K562 (cell line): ENCODE measurements around the gene SNX9. TPM values are rescaled to one million over a fixed set of nuclear protein-coding genes. Genes with fewer than 3 reads are reported as not detected.
A peak's percentile ranks its signal among the peaks of the same experiment; 100 is the strongest.

ENCODE experiments used
- DPF2 ChIP-seq: fragments of 450-650 bp; IDR thresholded peaks from 2 replicates; pipeline ENCODE4 v1.6.1; 2016
- FOXM1 ChIP-seq, 2 experiments: fragments of 450-650 bp in 1 of 2; sonication (generic) in 1 of 2; formaldehyde crosslinking in 1 of 2; IDR thresholded peaks; 2 replicates each; pipeline versions ENCODE4 v1.6.1 to v1.9.0; 2017 to 2022; ENCODE audit warnings: low read depth in 2 of 2, mild to moderate bottlenecking in 2 of 2, missing genetic modification reagents in 1 of 2, moderate library complexity in 1 of 2
- FOXP4 ChIP-seq: sonication (generic); formaldehyde crosslinking; IDR thresholded peaks from 2 replicates; pipeline ENCODE4 v1.8.0; 2022; ENCODE audit warnings: mild to moderate bottlenecking, missing genetic modification reagents, borderline replicate concordance
- GTF2E2 ChIP-seq: fragments of 200-800 bp; sonication (Bioruptor generic); IDR thresholded peaks from 2 replicates; pipeline ENCODE4 v1.6.1; 2016; ENCODE audit warnings: missing genetic modification characterization, missing compliant biosample characterization
- L3MBTL2 ChIP-seq: fragments of 450-650 bp; IDR thresholded peaks from 2 replicates; pipeline ENCODE4 v1.6.1; 2016; ENCODE audit warnings: mild to moderate bottlenecking, moderate library complexity
- MTA1 ChIP-seq: fragments of 450-650 bp; IDR thresholded peaks from 2 replicates; pipeline ENCODE4 v1.6.1; 2017; ENCODE audit warnings: borderline replicate concordance
- MTF1 ChIP-seq: fragments of 250-450 bp; sonication (Bioruptor Pico); IDR thresholded peaks from 2 replicates; pipeline ENCODE4 v1.9.0; 2021; ENCODE audit warnings: moderate library complexity, mild to moderate bottlenecking, inconsistent platforms, borderline replicate concordance
- MXI1 ChIP-seq: IDR thresholded peaks from 2 replicates; pipeline ENCODE4 v1.6.1; 2011; ENCODE audit warnings: low read depth, mild to moderate bottlenecking, improper control_type of control experiment, low read length
- NCOR1 ChIP-seq: fragments of 450-650 bp; IDR thresholded peaks from 2 replicates; pipeline ENCODE4 v1.6.1; 2016; ENCODE audit warnings: mild to moderate bottlenecking, moderate library complexity
- PHB2 ChIP-seq: fragments of 450-650 bp; IDR thresholded peaks from 2 replicates; pipeline ENCODE4 v1.6.1; 2017; ENCODE audit warnings: low read depth
- POLR2AphosphoS5 ChIP-seq: IDR thresholded peaks from 2 replicates; pipeline ENCODE4 v1.6.1; 2011; ENCODE audit warnings: mild to moderate bottlenecking, low read depth, low read length, moderate library complexity; ENCODE audit not compliant: control insufficient read depth, insufficient read depth
- RCOR1 ChIP-seq, 2 experiments: IDR thresholded peaks; 2 replicates each; pipeline ENCODE4 v1.6.1; 2012; ENCODE audit warnings: low read depth in 2 of 2, low read length in 2 of 2, borderline replicate concordance in 1 of 2, improper control_type of control experiment in 1 of 2
- SMARCE1 ChIP-seq: fragments of 450-650 bp; IDR thresholded peaks from 2 replicates; pipeline ENCODE4 v1.7.1; 2016; ENCODE audit warnings: mild to moderate bottlenecking
- SP1 ChIP-seq: sonication (generic); formaldehyde crosslinking; IDR thresholded peaks from 2 replicates; pipeline ENCODE4 v1.8.1; 2022; ENCODE audit warnings: mild to moderate bottlenecking, missing genetic modification reagents
- TOE1 ChIP-seq, 2 experiments: fragments of 450-650 bp in 1 of 2; sonication (generic) in 1 of 2; formaldehyde crosslinking in 1 of 2; IDR thresholded peaks; 2 replicates each; pipeline versions ENCODE4 v1.7.1 to v1.8.0; 2016 to 2022; ENCODE audit warnings: borderline replicate concordance in 2 of 2, mild to moderate bottlenecking in 2 of 2, antibody characterized with exemption in 1 of 2, inconsistent platforms in 1 of 2, low read depth in 1 of 2, missing genetic modification reagents in 1 of 2, moderate library complexity in 1 of 2
- TSC22D4 ChIP-seq: fragments of 450-650 bp; IDR thresholded peaks from 2 replicates; pipeline ENCODE4 v1.6.1; 2016; ENCODE audit warnings: missing genetic modification characterization, missing biosample characterization, control low read depth
- ZBTB2 ChIP-seq: fragments of 450-650 bp; IDR thresholded peaks from 2 replicates; pipeline ENCODE4 v1.6.1; 2016; ENCODE audit warnings: antibody characterized with exemption
- ZC3H4 ChIP-seq: sonication (generic); formaldehyde crosslinking; IDR thresholded peaks from 2 replicates; pipeline ENCODE4 v1.9.0; 2021; ENCODE audit warnings: missing genetic modification reagents, borderline replicate concordance
- ZEB2 ChIP-seq: fragments of 450-650 bp; IDR thresholded peaks from 2 replicates; pipeline ENCODE4 v1.6.1; 2016
- ZNF354B ChIP-seq: fragments of 250-450 bp; sonication (Bioruptor Pico); IDR thresholded peaks from 2 replicates; pipeline ENCODE4 v1.4.0; 2020
- ZNF695 ChIP-seq: fragments of 450-650 bp; formaldehyde crosslinking; IDR thresholded peaks from 2 replicates; pipeline ENCODE4 v1.4.0; 2020; ENCODE audit warnings: mild to moderate bottlenecking, moderate library complexity
- ZNF740 ChIP-seq, 3 experiments: fragments of 200-800 bp in 1 of 3; sonication (Bioruptor generic) in 1 of 3; sonication (generic) in 1 of 3; formaldehyde crosslinking in 1 of 3; IDR thresholded peaks; 2 replicates each; pipeline versions ENCODE4 v1.6.1 to v1.8.0; 2016 to 2022; ENCODE audit warnings: mild to moderate bottlenecking in 2 of 3, missing compliant biosample characterization in 2 of 3, missing genetic modification characterization in 2 of 3, missing genetic modification reagents in 1 of 3
- ZNF75A ChIP-seq: fragments of 450-650 bp; formaldehyde crosslinking; IDR thresholded peaks from 2 replicates; pipeline ENCODE4 v1.4.0; 2020; ENCODE audit warnings: mild to moderate bottlenecking
- polyA plus RNA-seq, 8 experiments: library from polyadenylated mRNA; depleted of rRNA in 4 of 8; stranded (reverse) in 5 of 8; unstranded in 3 of 8; fragments of >200 nt; fragmentation: Nextera tagmentation in 2 of 8; fragmentation: Illumina TruSeq in 1 of 8; extraction: Ambion mirVana in 2 of 8; extraction: Trizol in 1 of 8; gene quantifications; 2 replicates each; pipeline versions ENCODE4 v1.2.1 to v1.2.3, GENCODE V29; 2011 to 2014; ENCODE audit warnings: inconsistent platforms in 1 of 8, missing spikeins in 1 of 8
- total RNA-seq, 7 experiments: library from RNA; depleted of rRNA in 6 of 7; stranded (reverse); fragments of >200 nt in 6 of 7; fragmentation: Illumina TruSeq in 2 of 7; extraction: Trizol in 2 of 7; gene quantifications; 2 replicates each; pipeline versions ENCODE4 v1.2.1 to v1.2.3, GENCODE V29; 2011 to 2021; ENCODE audit warnings: low replicate concordance in 1 of 7

Gene SNX9
- total and polyA plus RNA-seq, 9 of the 15 experiments (the other 6 are each of a cell fraction or from before 2014, with no cell fraction given): 6.0 to 81.7 (median 57.1) TPM

- TF ChIP-seq TSC22D4 (no peak), SMARCE1 (0 out of 2 replicates have a peak, but pooled peaks have one; percentile 24), ZEB2 (peak; percentile 74), SP1 (CRISPR knock-in tag) (peak; percentile 43; the same call in 1 of the 2 replicates), ZNF740 (CRISPR knock-in tag; IDR thresholded peaks at IDR 0.05) (peak; percentile 63), ZNF740 (tag; IDR thresholded peaks at IDR 0.05) (0 out of 4 replicates have a peak, but pooled peaks of 1 of the 2 experiments have one; percentile 40), ZNF75A (CRISPR knock-in tag) (no peak), GTF2E2 (no peak), FOXM1 (IDR thresholded peaks at IDR 0.05; ENCODE audit: low read depth) (no peak), FOXM1 (CRISPR knock-in tag; IDR thresholded peaks at IDR 0.05; ENCODE audit: low read depth) (no peak), ZC3H4 (CRISPR knock-in tag) (no peak), TOE1 (IDR thresholded peaks at IDR 0.05; ENCODE audit: borderline replicate concordance) (no peak), TOE1 (CRISPR knock-in tag; IDR thresholded peaks at IDR 0.05; ENCODE audit: borderline replicate concordance, low read depth) (peak; percentile 65; the same call in 1 of the 2 replicates), DPF2 (peak; percentile 24; the same call in 1 of the 2 replicates), PHB2 (no peak), ZNF695 (CRISPR knock-in tag) (no peak), MXI1 (no peak), ZNF354B (CRISPR knock-in tag) (no peak), ZBTB2 (peak; percentile 65), NCOR1 (0 out of 2 replicates have a peak, but pooled peaks have one; percentile 11), FOXP4 (CRISPR knock-in tag) (no peak), MTF1 (no peak), POLR2AphosphoS5 (no peak), RCOR1 (IDR thresholded peaks at IDR 0.05; ENCODE audit: borderline replicate concordance in 1 of 2, low read depth in 2 of 2, low read length in 2 of 2) (peak in 1 of 2 experiments; percentile 25; a peak in 1 of 4 replicates), L3MBTL2 (peak; percentile 48), MTA1 (peak; percentile 65; the same call in 1 of the 2 replicates)
Observed at GRCh38 chr6:157774153-157775135, 48.6 kb upstream of the SNX9 start (continued).
